VCaP (cell line): ENCODE results near the gene SCNN1A.

Source experiments
- H3K27ac ChIP-seq: fragments of 450-650 bp; 2 replicates; pipeline ENCODE4 v1.5.1; 2017
- TF ChIP-seq, protein P1 (sequence below): fragments of 450-650 bp; conservative IDR thresholded peaks from 2 replicates; pipeline ENCODE4 v1.5.1; 2017; ENCODE audit warnings: mild to moderate bottlenecking, moderate library complexity

The SCNN1A gene

DNA sequence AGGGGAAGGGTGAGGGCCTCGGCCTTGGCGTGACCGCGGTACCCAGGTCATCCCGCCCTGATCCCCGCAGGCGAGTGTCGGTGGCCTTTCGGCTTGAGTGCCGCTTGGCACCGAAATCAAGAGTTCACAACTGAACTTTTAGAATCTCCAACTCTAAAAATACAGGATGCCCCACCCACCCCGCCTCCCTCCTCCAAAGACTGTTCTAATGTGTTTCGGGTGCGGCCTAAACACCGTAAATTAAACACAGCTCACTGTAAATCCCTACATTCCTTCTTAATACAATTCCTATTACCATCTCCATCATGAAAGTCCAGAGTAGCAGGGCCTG lies 11.4 kb downstream of the SCNN1A start:
- TF ChIP-seq, protein P1, sequence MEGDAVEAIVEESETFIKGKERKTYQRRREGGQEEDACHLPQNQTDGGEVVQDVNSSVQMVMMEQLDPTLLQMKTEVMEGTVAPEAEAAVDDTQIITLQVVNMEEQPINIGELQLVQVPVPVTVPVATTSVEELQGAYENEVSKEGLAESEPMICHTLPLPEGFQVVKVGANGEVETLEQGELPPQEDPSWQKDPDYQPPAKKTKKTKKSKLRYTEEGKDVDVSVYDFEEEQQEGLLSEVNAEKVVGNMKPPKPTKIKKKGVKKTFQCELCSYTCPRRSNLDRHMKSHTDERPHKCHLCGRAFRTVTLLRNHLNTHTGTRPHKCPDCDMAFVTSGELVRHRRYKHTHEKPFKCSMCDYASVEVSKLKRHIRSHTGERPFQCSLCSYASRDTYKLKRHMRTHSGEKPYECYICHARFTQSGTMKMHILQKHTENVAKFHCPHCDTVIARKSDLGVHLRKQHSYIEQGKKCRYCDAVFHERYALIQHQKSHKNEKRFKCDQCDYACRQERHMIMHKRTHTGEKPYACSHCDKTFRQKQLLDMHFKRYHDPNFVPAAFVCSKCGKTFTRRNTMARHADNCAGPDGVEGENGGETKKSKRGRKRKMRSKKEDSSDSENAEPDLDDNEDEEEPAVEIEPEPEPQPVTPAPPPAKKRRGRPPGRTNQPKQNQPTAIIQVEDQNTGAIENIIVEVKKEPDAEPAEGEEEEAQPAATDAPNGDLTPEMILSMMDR, result no peak
- peak overlapping the region; percentile 90 for H3K27ac ChIP-seq

DNA sequence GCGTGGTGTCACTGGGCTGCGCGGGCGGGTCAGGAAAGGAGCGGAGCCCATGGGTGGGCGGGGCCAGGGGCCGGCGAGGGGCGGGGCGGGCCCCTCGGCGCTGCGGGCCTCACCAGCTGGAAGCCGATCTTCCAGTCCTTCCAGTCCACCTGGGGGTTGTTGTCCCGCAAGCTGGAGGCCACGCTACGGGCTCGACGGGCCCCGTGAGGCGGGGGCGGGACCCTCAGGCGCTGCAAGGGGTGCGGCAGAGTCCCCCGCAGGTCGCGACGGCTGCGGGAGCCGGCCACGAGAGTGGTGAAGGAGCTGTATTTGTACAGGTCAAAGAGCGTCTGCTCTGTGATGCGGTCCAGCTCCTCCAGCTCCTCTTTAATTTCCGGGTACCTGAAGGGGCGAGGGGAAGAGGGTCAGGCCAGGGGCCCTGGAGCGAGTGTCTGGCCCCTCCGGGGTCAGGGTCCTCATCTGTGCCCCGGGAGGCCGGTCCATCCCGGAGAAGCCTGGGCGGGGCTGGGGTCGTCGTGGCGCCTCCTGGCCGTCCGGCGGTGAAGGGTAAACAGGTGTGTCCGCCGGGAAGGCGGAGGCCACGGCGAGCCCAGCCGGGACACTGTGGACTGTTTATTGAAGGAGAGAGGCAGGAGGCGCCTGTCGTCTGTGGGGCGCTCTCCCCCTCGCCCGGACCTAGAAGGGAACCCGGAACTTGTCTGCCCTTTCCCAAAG lies 11.9 kb downstream of the SCNN1A start:
- peak overlapping the region; percentile 90 for H3K27ac ChIP-seq
- TF ChIP-seq, protein P1, result peak; percentile 4; the same call in 1 of the 2 replicates

DNA sequence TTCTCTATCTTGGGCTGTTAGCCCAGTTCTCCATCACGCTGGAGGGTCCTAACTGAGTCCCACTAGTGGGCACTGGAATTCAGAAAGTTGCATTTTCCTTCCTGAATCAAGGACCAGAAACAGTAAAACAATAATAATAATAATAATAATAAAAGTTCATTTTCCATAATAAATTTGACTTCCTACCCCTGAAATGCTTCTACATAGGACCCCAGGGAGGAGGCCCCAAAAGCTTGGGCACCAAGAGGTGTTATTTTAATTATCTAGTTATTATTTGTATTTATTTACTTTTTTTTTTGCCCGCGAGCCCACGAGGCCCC lies 12.4 kb downstream of the SCNN1A start:
- TF ChIP-seq, protein P1, result no peak

DNA sequence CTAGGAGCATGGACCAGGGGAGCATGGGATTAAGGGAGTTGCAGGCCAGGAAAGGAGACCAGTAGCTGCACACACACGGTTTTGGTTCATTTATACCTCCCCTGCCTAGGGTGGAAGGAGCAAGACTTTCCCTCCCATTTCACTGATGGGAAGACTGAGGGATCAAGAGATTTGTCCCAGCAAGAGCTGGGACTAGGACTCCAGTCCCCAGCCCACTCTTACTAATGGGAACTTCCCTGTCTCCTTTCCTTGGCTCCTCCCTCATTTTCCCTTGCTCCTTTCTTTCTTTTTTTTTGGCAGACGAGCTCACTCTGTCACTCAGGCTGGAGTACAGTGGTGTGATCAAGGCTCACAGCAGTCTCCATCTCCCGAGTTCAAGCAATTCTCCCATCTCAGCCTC lies 13.0 kb downstream of the SCNN1A start:
- TF ChIP-seq, protein P1, result no peak

More for the DNA sequence above, 12.4 kb downstream of the SCNN1A start:
- peak overlapping the region; percentile 90 for H3K27ac ChIP-seq

DNA sequence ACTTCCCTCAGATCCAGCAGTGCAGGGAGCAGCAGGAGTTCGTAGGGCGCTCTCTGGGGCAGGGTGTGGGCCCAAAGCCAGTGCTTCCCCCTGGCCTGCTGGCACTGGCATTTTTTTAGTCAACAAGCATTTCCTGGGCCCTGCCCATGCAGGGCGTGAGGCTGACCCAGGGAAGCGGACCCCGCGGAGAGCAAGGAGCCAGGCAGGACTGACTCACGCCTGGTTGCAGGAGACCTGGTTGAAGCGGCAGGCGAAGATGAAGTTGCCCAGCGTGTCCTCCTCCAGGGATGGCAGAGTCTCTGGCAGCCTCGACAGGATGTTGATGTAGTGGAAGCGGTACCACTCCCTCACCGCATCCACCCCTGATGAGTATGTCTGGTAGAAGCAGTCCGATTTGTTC lies 13.5 kb downstream of the SCNN1A start:
- H3K27ac ChIP-seq, result no peak overlapping the region
- TF ChIP-seq, protein P1, result no peak

More for the DNA sequence above, 13.0 kb downstream of the SCNN1A start:
- H3K27ac ChIP-seq, result no peak overlapping the region

DNA sequence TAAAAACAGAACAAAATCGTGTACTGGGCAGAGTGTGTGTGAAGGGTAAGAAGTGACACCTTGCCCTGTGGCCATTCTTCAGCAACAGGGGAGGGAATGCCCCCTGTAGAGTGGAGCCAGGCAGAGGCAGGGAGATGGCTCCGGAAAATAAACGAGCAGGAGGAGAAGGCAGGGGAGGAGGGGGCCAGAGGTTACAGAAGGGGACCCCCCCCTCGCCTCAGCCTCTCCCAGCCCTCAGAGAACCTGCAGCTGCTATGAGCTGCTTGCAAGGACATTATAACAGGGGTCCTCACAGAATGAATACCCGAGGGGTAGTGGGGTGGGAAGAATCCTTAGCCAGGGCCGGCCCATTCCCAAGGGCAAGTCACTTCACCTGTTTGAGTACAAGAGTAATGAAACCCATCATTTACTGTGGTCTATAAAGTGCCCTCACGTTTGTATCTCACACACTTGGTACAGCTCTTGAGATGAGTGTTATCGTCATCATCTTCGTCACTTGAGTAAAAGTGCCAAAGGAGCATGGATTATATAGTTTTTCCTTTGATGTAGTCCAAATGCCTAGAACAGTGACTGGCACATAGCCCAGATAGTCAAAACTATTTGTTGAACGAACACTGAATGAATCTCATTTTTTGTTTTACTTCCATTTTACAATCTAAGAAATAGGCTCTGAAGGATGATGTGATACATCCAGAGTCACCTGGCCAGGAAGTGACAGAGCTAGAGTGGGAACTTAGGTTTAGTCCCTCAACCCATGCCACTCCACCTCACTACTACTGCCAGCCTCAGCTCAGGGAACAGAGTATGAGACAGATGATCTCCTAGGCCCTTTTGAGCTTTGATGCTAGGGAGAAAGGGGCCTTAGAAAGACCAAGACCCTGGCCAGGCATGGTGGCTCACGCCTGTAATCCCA lies 14.5 kb downstream of the SCNN1A start:
- TF ChIP-seq, protein P1, result no peak
- peak overlapping the region; percentile 15; the same call in 1 of the 2 replicates for H3K27ac ChIP-seq

DNA sequence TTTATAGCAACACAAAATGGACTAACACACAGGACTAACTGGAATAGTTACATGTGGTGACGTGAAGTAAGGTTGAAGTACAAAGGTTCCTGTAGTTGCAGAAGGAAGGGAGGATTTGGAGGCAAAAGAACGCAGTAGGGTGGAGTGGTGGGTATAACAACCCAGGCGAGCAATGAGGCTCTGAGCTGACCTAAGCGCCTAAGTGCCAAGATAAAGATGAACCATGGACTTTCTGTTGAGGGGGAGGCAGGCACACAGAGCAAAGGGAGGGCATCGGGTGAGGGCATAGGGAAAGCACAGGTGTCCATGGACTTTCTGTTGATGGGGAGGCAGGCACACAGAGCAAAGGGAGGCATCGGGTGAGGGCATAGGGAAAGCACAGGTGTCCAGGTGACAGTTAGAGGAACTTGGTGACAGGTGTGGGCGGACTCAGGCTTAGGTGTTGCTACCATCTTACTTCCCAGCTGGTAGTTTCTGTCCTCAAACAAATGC lies 15.2 kb downstream of the SCNN1A start:
- TF ChIP-seq, protein P1, result no peak
- no peak overlapping the region for H3K27ac ChIP-seq
